Measurements from ENCODE around the gene PGM1.

Gene PGM1

GRCh38 chr1:63633281-63633680, 40.1 kb downstream of the PGM1 start:
- DNase-seq (ENCODE audit: low read depth): no peak

GRCh38 chr1:63634471-63634870, 41.3 kb downstream of the PGM1 start:
- no peak for DNase-seq (ENCODE audit: low read depth)

GRCh38 chr1:63635681-63636080, 42.5 kb downstream of the PGM1 start:
- DNase-seq (ENCODE audit: low read depth): no peak

- no peak for DNase-seq (ENCODE audit: low read depth)
Observed at GRCh38 chr1:63636192-63637105, 43.2 kb downstream of the PGM1 start.

GRCh38 chr1:63638471-63638870, 45.3 kb downstream of the PGM1 start:
- DNase-seq (ENCODE audit: low read depth): no peak

GRCh38 chr1:63638875-63639274, 45.7 kb downstream of the PGM1 start:
- DNase-seq (ENCODE audit: low read depth): no peak

GRCh38 chr1:63640633-63641567, 47.7 kb downstream of the PGM1 start:
- DNase-seq (ENCODE audit: low read depth): no peak

- no peak for DNase-seq (ENCODE audit: low read depth)
Observed at GRCh38 chr1:63641615-63642014, 48.4 kb downstream of the PGM1 start.

GRCh38 chr1:63642901-63643300, 49.7 kb downstream of the PGM1 start:
- no peak for DNase-seq (ENCODE audit: low read depth)

GRCh38 chr1:63643517-63643916, 50.3 kb downstream of the PGM1 start:
- no peak for DNase-seq (ENCODE audit: low read depth)

- DNase-seq (ENCODE audit: low read depth): no peak
Observed at GRCh38 chr1:63643926-63644325, 50.7 kb downstream of the PGM1 start.

GRCh38 chr1:63645317-63645716, 52.1 kb downstream of the PGM1 start:
- no peak for DNase-seq (ENCODE audit: low read depth)

GRCh38 chr1:63648689-63649088, 55.5 kb downstream of the PGM1 start:
- no peak for DNase-seq (ENCODE audit: low read depth)

GRCh38 chr1:63651161-63651701, 58.0 kb downstream of the PGM1 start:
- DNase-seq (ENCODE audit: low read depth): peak; percentile 23

- no peak for DNase-seq (ENCODE audit: low read depth)
Observed at GRCh38 chr1:63653976-63654375, 60.8 kb downstream of the PGM1 start.

- DNase-seq (ENCODE audit: low read depth): no peak
Observed at GRCh38 chr1:63659448-63659847, 66.2 kb downstream of the PGM1 start.

GRCh38 chr1:63662056-63662836, 69.0 kb downstream of the PGM1 start:
- no peak for DNase-seq (ENCODE audit: low read depth)

- DNase-seq (ENCODE audit: low read depth): no peak
Observed at GRCh38 chr1:63662841-63663240, 69.6 kb downstream of the PGM1 start.

GRCh38 chr1:63663301-63663700, 70.1 kb downstream of the PGM1 start:
- no peak for DNase-seq (ENCODE audit: low read depth)

GRCh38 chr1:63663873-63664272, 70.7 kb downstream of the PGM1 start:
- no peak for DNase-seq (ENCODE audit: low read depth)

GRCh38 chr1:63664742-63665141, 71.5 kb downstream of the PGM1 start:
- DNase-seq (ENCODE audit: low read depth): no peak

GRCh38 chr1:63665410-63665809, 72.2 kb downstream of the PGM1 start:
- DNase-seq (ENCODE audit: low read depth): no peak

Data from T-helper 22 cell (primary cell).